GM12865 (cell line): Measurements from ENCODE around the gene PRKACB.
"Not testable (repeated sequence)": the region's sequence is repeated elsewhere in the genome, so short reads cannot be mapped to it uniquely, and the experiment has no call there.

ENCODE experiments used
- DNase-seq: peaks from one replicate; pipeline ENCODE4 v3.0.0; 2010; ENCODE audit warnings: low read depth
- H3K4me3 ChIP-seq: 2 replicates; pipeline ENCODE4 v1.5.1; 2011; ENCODE audit warnings: mild to moderate bottlenecking, low read depth, low read length, control low read depth
- TF ChIP-seq, protein P1 (sequence below): IDR thresholded peaks from 2 replicates; pipeline ENCODE4 v1.5.1; 2011; ENCODE audit warnings: low read length, control low read depth, low read depth, inconsistent platforms; ENCODE audit not compliant: insufficient read depth; ENCODE audit errors: missing control alignments

Gene PRKACB

DNA sequence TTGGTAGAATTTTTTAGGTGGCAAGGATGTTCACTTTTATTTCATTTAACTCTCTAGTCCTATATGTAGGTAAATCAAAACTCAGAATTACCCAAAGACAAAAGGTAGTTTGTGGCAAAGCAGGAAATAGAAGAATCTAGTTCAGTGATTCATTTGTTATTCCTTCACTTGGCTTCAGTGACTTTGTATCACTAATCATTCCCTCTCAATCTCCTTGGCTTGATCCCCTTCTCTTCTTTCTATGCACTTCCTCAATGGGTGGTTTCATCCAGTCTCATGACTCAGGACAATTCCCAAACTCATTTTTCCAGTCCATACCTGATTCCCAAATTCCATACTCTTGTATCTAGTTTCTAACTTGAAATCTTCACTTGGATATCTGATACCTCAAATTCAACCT, 64.9 kb downstream of the PRKACB start:
- TF ChIP-seq, protein P1, sequence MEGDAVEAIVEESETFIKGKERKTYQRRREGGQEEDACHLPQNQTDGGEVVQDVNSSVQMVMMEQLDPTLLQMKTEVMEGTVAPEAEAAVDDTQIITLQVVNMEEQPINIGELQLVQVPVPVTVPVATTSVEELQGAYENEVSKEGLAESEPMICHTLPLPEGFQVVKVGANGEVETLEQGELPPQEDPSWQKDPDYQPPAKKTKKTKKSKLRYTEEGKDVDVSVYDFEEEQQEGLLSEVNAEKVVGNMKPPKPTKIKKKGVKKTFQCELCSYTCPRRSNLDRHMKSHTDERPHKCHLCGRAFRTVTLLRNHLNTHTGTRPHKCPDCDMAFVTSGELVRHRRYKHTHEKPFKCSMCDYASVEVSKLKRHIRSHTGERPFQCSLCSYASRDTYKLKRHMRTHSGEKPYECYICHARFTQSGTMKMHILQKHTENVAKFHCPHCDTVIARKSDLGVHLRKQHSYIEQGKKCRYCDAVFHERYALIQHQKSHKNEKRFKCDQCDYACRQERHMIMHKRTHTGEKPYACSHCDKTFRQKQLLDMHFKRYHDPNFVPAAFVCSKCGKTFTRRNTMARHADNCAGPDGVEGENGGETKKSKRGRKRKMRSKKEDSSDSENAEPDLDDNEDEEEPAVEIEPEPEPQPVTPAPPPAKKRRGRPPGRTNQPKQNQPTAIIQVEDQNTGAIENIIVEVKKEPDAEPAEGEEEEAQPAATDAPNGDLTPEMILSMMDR: no peak
- DNase-seq: no peak
- H3K4me3 ChIP-seq: no peak overlapping the region

DNA sequence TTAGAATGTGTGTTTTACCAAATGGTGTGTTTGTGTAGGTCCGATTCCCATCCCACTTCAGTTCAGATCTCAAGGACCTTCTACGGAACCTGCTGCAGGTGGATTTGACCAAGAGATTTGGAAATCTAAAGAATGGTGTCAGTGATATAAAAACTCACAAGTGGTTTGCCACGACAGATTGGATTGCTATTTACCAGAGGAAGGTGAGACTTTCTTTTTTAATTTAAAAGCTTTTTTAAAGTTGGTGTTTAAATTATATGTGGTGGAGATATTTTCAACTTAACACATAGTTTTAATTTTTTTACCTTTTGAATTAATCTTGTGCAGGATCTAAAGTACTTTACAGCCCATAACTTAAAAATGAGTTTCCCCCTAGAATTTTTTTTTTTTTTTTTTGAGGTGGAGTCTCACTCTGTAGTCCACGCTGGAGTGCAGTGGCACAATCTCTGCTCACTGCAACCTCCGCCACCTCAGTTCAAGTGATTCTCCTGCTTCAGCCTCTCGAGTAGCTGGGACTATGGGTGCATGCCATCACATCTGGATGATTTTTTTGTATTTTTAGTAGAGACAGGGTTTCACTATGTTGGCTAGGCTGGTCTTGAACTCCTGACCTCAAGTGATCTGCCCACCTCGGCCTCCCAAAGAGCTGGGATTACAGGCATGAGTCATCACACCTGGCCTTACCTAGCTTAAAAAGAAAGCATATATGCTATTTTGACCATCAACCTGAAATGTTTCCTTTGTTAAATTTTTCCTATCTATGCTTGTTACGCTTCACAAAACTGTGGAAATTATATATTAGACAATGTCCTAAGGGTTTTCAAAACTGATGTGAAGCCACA, 70.3 kb downstream of the PRKACB start:
- TF ChIP-seq, protein P1: no peak
- DNase-seq: no peak
- no peak overlapping the region for H3K4me3 ChIP-seq

DNA sequence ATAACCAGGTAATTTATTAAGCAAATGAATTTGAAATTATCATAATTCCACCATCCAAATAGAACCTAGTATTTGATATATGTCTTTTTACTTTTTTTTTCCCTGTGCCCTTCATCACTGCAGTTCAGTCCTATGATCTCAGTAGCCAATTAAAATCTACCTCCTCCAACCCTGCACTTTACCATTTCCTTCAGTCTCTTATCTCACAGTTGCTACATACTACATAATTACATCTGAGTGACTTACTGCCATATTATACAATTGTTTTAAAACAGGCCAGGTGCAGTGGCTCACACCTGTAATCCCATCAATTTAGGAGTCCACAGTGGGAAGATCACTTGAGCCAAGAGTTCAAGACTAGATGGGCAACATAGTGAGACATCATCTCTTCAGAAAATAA, 73.2 kb downstream of the PRKACB start:
- H3K4me3 ChIP-seq: no peak overlapping the region
- TF ChIP-seq, protein P1: no peak

DNA sequence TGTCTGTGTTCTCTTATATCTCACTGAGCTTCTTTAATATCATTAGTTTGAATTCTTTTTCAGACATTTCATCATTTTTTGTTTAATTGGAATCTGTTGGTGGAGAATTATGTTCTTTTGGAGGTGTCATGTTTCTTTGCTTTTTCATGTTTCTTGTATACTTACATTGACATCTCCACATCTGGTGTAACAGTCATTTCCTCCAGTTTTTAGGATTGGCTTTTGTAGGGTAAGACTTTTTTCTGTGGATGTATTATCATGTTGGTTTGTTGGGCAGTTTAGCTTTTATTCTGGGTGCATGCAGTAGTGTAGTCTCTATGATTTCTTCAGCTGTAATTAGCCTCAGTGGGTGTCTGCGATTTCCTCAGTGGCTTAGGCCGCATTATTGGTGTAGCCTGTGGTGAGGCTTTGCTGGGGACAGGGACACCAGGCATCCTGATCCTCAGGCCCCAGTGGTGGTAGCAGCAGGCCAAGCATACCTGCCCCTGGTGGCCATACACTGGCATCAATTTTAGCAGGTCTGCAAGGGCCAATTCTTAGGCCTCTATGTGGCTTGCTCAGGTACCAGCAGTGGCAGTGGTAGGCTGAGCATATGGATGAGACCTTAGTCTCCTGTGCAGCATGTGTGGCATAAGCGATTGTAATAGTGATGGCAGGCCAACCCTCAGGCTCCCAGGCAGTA, 79.8 kb downstream of the PRKACB start:
- no peak for DNase-seq
- TF ChIP-seq, protein P1: no peak
- H3K4me3 ChIP-seq: no peak overlapping the region

More for the DNA sequence above, 73.2 kb downstream of the PRKACB start:
- no peak for DNase-seq

DNA sequence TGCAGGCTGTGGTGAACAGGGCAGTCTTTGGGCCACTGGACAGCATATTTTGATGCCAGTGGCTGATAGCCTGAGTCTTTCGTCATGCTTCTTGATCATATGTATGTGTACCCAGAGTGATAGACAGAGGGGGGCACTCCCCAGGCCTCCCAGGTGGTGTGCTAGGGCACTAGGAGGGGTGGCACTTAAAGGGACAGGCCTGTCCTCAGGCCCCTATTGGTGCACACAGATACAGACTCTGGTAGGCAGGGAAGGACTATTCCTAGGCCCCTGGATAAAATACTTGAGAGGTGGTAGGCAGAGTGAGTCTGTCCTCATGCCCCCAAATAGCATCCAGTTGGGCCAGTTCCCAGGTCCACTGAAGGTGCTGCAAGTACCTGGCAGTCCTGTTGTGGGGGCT, 80.8 kb downstream of the PRKACB start:
- TF ChIP-seq, protein P1: no peak
- DNase-seq: no peak
- H3K4me3 ChIP-seq: no peak overlapping the region

DNA sequence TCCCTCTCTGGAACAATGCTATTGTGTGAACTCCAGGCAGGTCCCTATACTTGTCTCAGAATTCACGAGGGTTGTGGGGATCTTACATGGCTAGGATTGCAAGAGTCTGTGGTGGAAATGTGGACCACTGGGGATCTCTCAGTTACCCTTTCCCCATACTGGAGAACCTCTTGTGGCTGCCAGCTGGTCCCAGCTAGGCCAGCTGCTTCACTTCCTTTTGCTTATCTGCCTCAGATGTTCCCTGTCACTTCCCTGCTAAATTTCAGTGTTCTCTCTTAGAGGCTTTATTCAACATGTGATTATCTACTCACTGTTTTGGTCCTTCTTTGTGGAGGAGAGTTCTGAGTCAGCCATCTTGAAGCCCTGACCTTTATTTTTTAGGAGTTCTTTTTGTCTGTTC, 81.6 kb downstream of the PRKACB start:
- no peak overlapping the region for H3K4me3 ChIP-seq
- TF ChIP-seq, protein P1: no peak
- no peak for DNase-seq

DNA sequence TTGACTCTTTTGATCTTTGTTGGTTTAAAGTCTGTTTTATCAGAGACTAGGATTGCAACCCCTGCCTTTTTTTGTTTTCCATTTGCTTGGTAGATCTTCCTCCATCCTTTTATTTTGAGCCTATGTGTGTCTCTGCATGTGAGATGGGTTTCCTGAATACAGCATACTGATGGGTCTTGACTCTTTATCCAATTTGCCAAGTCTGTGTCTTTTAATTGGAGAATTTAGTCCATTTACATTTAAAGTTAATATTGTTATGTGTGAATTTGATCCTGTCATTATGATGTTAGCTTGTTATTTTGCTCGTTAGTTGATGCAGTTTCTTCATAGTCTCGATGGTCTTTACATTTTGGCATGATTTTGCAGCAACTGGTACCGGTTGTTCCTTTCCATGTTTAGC, 88.6 kb downstream of the PRKACB start:
- H3K4me3 ChIP-seq, DNase-seq: not testable (repeated sequence)
